ENCODE results near the gene MRPL11.

The MRPL11 gene

DNA sequence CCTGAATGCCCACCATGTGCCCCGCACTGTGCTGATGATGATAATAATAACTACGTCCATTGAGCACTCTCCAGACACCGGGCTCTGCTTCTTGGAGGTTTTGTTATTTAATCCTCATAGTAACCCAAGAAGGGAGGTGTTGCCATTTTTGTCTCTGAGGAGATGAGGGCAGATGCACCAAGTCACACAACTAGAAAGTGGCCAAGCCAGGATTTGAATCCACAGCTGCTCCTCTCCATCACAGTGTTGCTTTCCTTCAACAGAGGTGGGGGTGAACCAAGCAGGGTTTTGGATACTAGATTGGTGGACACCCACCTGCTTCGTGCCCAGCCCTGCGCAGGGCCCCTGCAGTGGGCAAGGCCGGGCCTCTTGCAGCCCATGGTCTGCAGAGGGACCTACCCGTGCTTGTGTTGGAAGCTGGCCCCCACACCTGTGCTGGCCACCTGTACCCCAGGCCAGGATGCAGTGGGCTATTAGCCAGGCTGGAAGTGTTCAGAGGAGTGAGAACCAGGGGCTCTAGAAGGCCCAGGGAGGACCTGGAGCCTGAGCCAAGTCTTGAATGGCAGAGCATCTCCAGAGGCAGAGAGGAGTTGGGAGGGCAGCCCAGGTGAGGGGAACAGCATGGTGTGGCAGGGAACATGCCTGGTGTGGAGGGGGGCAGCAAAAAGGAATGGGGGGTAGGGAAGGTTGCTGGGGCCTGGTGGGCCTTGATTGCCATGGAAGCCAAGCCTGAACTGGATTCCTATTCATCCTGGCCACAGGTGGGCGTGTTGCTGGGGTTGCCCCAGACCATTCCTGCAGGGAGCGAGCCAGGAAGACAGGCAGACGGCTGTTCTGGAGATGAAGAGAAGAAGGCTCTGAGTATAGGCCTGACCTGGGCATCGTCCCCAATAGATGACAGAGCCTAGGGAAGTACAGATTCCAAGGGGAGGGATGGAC is 38.9 kb upstream of the MRPL11 start:
- no peaks in the 10 kb centered on the region for H3K27me3 ChIP-seq (ENCODE audit: low read length)
- H3K4me2 ChIP-seq (ENCODE audit: low read depth, low read length, poor library complexity, severe bottlenecking): no peak overlapping the region
- no peaks in the 10 kb centered on the region for H3K36me3 ChIP-seq (ENCODE audit: low read length)
- H4K20me1 ChIP-seq (ENCODE audit: low read depth, low read length): no peaks in the 10 kb centered on the region
- H3K9me2 ChIP-seq (replicated peaks; ENCODE audit: insufficient read depth, low read length): no peaks in the 10 kb centered on the region
- 0 out of 2 replicates have a peak, but pooled peaks cover 11% of the 10 kb centered on the region for H3K79me2 ChIP-seq (ENCODE audit: insufficient read depth, low read length)
- no peak overlapping the region for H2AFZ ChIP-seq (ENCODE audit: low read depth, low read length, severe bottlenecking)
- H3K9me3 ChIP-seq (ENCODE audit: insufficient read depth, low read length): no peaks in the 10 kb centered on the region
- TF ChIP-seq CTCF (IDR thresholded peaks at IDR 0.05; ENCODE audit: insufficient read depth, low read length, poor library complexity, severe bottlenecking) (no peak), EZH2phosphoT487 (conservative IDR thresholded peaks at IDR 0.05; ENCODE audit: low read length) (no peak)
- H3F3A ChIP-seq (ENCODE audit: insufficient read depth): no peaks in the 10 kb centered on the region
- no peak overlapping the region for H3K4me3 ChIP-seq (ENCODE audit: insufficient read depth, low read length, poor library complexity, severe bottlenecking)
- no peak overlapping the region for H3K9ac ChIP-seq (ENCODE audit: low read length)
- no peak overlapping the region for H3K27ac ChIP-seq (ENCODE audit: low read depth, low read length)

DNA sequence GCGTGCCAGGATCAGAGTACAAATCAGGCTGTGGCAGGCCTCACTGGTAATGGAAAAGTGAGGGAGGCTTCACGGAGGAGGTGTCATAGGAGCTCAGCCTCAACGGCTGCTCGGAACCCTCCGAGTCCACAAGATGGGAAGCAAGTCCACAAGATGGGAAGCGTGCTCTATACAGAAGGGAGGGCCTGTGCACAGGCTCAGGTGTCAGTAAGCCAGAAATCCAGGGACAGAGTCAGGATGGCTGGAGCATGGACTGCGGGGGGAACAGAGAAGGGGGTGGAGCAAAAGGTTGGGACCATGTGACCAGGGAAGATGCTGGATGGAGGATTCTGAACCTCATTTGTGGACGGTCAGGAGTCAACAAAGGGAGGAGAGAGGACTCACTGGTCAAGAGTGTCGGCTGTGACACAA is 38.2 kb upstream of the MRPL11 start:
- Histone ChIP-seq H3K4me2 (ENCODE audit: low read depth, low read length, poor library complexity, severe bottlenecking) (no peak overlapping the region), H3K36me3 (ENCODE audit: low read length) (no peaks in the 10 kb centered on the region), H3K9ac (ENCODE audit: low read length) (no peak overlapping the region), H3F3A (ENCODE audit: insufficient read depth) (no peaks in the 10 kb centered on the region), H3K27ac (ENCODE audit: low read depth, low read length) (no peak overlapping the region), H3K9me3 (ENCODE audit: insufficient read depth, low read length) (no peaks in the 10 kb centered on the region), H3K27me3 (ENCODE audit: low read length) (no peaks in the 10 kb centered on the region), H3K79me2 (ENCODE audit: insufficient read depth, low read length) (0 out of 2 replicates have a peak, but pooled peaks cover 11% of the 10 kb centered on the region), H4K20me1 (ENCODE audit: low read depth, low read length) (no peaks in the 10 kb centered on the region), H3K4me3 (ENCODE audit: insufficient read depth, low read length, poor library complexity, severe bottlenecking) (no peak overlapping the region), H2AFZ (ENCODE audit: low read depth, low read length, severe bottlenecking) (no peak overlapping the region), H3K9me2 (replicated peaks; ENCODE audit: insufficient read depth, low read length) (no peaks in the 10 kb centered on the region)
- no peak for TF ChIP-seq EZH2phosphoT487 (conservative IDR thresholded peaks at IDR 0.05; ENCODE audit: low read length)

GRCh38 chr11:66476173-66476840 is 37.7 kb upstream of the MRPL11 start:
- H3K4me2 ChIP-seq (ENCODE audit: low read depth, low read length, poor library complexity, severe bottlenecking): no peak overlapping the region
- no peaks in the 10 kb centered on the region for H3K36me3 ChIP-seq (ENCODE audit: low read length)
- H3K79me2 ChIP-seq (ENCODE audit: insufficient read depth, low read length): 0 out of 2 replicates have a peak, but pooled peaks cover 11% of the 10 kb centered on the region
- no peak overlapping the region for H3K9ac ChIP-seq (ENCODE audit: low read length)
- H4K20me1 ChIP-seq (ENCODE audit: low read depth, low read length): no peaks in the 10 kb centered on the region
- H3K27ac ChIP-seq (ENCODE audit: low read depth, low read length): no peak overlapping the region
- TF ChIP-seq CTCF (IDR thresholded peaks at IDR 0.05; ENCODE audit: insufficient read depth, low read length, poor library complexity, severe bottlenecking): no peak
- TF ChIP-seq EZH2phosphoT487 (conservative IDR thresholded peaks at IDR 0.05; ENCODE audit: low read length): no peak
- H2AFZ ChIP-seq (ENCODE audit: low read depth, low read length, severe bottlenecking): no peak overlapping the region
- no peaks in the 10 kb centered on the region for H3K9me3 ChIP-seq (ENCODE audit: insufficient read depth, low read length)
- no peak overlapping the region for H3K4me3 ChIP-seq (ENCODE audit: insufficient read depth, low read length, poor library complexity, severe bottlenecking)
- no peaks in the 10 kb centered on the region for H3F3A ChIP-seq (ENCODE audit: insufficient read depth)
- no peaks in the 10 kb centered on the region for H3K9me2 ChIP-seq (replicated peaks; ENCODE audit: insufficient read depth, low read length)
- no peaks in the 10 kb centered on the region for H3K27me3 ChIP-seq (ENCODE audit: low read length)

Data from SU-DHL-6 (cell line).